AG04449 (cell line): ENCODE data around the gene RASSF8.

ENCODE experiments used
- CTCF ChIA-PET: fragments of 350-600 bp; formaldehyde crosslinking; extraction: SDS; loops from one replicate; lab custom pipeline; 2021; ENCODE audit warnings: antibody characterized with exemption; lab: Yijun Ruan, JAX
- POLR2A ChIA-PET: fragments of 400-600, 350-600 bp; formaldehyde crosslinking; extraction: SDS; loops from one replicate; lab custom pipeline; 2020; ENCODE audit warnings: antibody characterized with exemption, inconsistent platforms; lab: Yijun Ruan, JAX
- DNase-seq: peaks from one replicate; pipeline ENCODE4 v3.0.0-alpha.2; 2010; ENCODE audit warnings: low read depth, low spot score
- H3K4me3 ChIP-seq: 2 replicates; pipeline ENCODE4 v1.5.1; 2011; ENCODE audit warnings: low read depth, mild to moderate bottlenecking, control low read depth, low read length
- CTCF ChIP-seq: IDR thresholded peaks from one replicate; pipeline ENCODE4 v1.5.1; 2011; ENCODE audit warnings: mild to moderate bottlenecking, moderate library complexity, low read length, control low read depth, inconsistent platforms; ENCODE audit not compliant: insufficient read depth; ENCODE audit errors: missing control alignments

Gene RASSF8

GRCh38 chr12:26112703-26113147 lies 154.2 kb downstream of the RASSF8 start:
- no peak for DNase-seq
- no peak for TF ChIP-seq CTCF
- ChIA-PET POLR2A (no interaction called here), CTCF (no interaction called here)
- H3K4me3 ChIP-seq: no peak overlapping the region

GRCh38 chr12:26113181-26113654 lies 154.7 kb downstream of the RASSF8 start:
- CTCF ChIA-PET: no interaction called here
- POLR2A ChIA-PET: no interaction called here
- peak overlapping the region; percentile 62; the same call in 1 of the 2 replicates for H3K4me3 ChIP-seq

GRCh38 chr12:26113853-26114719 lies 155.6 kb downstream of the RASSF8 start:
- DNase-seq: peak; percentile 24
- ChIA-PET POLR2A (interaction anchor here (0.7 to 1.4 kb wide), 5 partner anchors 9 to 538 kb away, joined by 3 to 6 read pairs (median 3); no protein-coding TSS in a partner anchor), CTCF (interaction anchor here (2.0 to 2.8 kb wide), 5 partner anchors 17 to 538 kb away, joined by 4 to 17 read pairs (median 9); no protein-coding TSS in a partner anchor)
- peak overlapping the region; percentile 62 for H3K4me3 ChIP-seq
- TF ChIP-seq CTCF: peak; percentile 27

More at GRCh38 chr12:26113181-26113654, 154.7 kb downstream of the RASSF8 start:
- DNase-seq: no peak
- no peak for TF ChIP-seq CTCF

- peak overlapping the region; percentile 62 for H3K4me3 ChIP-seq
- no peak for DNase-seq
- POLR2A ChIA-PET: interaction anchor here (0.9 to 1.4 kb wide), 5 partner anchors 9 to 537 kb away, joined by 3 to 6 read pairs (median 4); no protein-coding TSS in a partner anchor
- TF ChIP-seq CTCF: no peak
- CTCF ChIA-PET: interaction anchor here (1.0 to 2.8 kb wide), 7 partner anchors 13 to 588 kb away, joined by 3 to 17 read pairs (median 6); no protein-coding TSS in a partner anchor
Observed at GRCh38 chr12:26114720-26115401, 156.4 kb downstream of the RASSF8 start.

GRCh38 chr12:26116829-26117715 lies 158.6 kb downstream of the RASSF8 start:
- no peak for DNase-seq
- H3K4me3 ChIP-seq: no peak overlapping the region
- CTCF ChIA-PET: interaction anchor here (0.6 to 8.3 kb wide), 5 partner anchors 39 to 535 kb away, joined by 3 to 64 read pairs (median 3); no protein-coding TSS in a partner anchor
- POLR2A ChIA-PET: no interaction called here
- no peak for TF ChIP-seq CTCF
